Measurements from ENCODE around the gene SECTM1. TPM values are rescaled to one million over a fixed set of nuclear protein-coding genes. Genes with fewer than 3 reads are reported as not detected.

The SECTM1 gene
- total and polyA plus RNA-seq, 2 experiments from 2014 or later, result 0.21 to 1.3 TPM

DNA sequence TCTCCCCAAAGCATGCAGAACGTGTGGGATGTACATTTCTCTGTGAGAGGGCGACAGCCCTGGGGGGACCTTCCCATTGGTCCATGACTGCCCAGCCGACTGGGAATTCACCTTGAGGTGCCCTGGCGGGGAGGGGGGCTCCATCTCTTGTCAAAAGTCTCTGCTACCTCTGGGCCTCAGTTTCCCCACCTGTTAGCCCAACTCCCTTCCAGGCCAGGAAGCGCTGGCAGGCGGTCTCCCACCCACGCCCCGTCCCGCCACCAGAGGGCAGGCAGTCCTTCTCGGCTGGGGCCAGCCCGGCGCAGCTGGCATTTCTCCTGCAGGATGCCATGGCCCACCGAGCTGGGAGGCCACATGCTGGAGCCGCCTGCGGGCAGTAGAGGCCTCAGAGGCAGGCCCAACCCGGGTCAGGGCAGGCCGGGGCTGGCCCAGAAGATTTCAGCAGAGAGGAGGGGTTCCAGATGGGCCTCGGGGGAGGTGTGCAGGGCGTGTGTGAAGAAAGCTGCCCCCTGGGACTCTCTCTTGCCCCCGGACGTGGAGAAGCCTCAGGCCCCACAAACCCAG is 32.8 kb downstream of the SECTM1 start:
- H3K27me3 Mint-ChIP-seq (ENCODE audit: insufficient read depth, low read depth, poor library complexity), result peaks cover 12% of the 10 kb centered on the region
- H3K79me2 ChIP-seq (replicated peaks; ENCODE audit: insufficient read depth), result no peaks in the 10 kb centered on the region
- peaks cover 2% of the 10 kb centered on the region for H3F3A ChIP-seq (replicated peaks; ENCODE audit: low read depth)
- no peak for TF ChIP-seq EZH2 (IDR thresholded peaks at IDR 0.05; ENCODE audit: low read depth, unreplicated experiment)
- TF ChIP-seq, protein P1, sequence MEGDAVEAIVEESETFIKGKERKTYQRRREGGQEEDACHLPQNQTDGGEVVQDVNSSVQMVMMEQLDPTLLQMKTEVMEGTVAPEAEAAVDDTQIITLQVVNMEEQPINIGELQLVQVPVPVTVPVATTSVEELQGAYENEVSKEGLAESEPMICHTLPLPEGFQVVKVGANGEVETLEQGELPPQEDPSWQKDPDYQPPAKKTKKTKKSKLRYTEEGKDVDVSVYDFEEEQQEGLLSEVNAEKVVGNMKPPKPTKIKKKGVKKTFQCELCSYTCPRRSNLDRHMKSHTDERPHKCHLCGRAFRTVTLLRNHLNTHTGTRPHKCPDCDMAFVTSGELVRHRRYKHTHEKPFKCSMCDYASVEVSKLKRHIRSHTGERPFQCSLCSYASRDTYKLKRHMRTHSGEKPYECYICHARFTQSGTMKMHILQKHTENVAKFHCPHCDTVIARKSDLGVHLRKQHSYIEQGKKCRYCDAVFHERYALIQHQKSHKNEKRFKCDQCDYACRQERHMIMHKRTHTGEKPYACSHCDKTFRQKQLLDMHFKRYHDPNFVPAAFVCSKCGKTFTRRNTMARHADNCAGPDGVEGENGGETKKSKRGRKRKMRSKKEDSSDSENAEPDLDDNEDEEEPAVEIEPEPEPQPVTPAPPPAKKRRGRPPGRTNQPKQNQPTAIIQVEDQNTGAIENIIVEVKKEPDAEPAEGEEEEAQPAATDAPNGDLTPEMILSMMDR (conservative IDR thresholded peaks at IDR 0.05; ENCODE audit: low read depth in 2 of 2), result peak; percentile 73 to 86
- H3K4me3 Mint-ChIP-seq, result no peak overlapping the region
- peaks cover 16% of the 10 kb centered on the region for H3K4me1 Mint-ChIP-seq
- H4K20me1 ChIP-seq (replicated peaks; ENCODE audit: insufficient read depth), result no peaks in the 10 kb centered on the region
- H3K9me3 Mint-ChIP-seq, result no peaks in the 10 kb centered on the region
- H3K36me3 ChIP-seq (ENCODE audit: insufficient read depth), result no peaks in the 10 kb centered on the region
- H3K4me2 ChIP-seq, result no peak overlapping the region
- H3K27ac ChIP-seq (ENCODE audit: low read depth), result no peak overlapping the region
- no peaks in the 10 kb centered on the region for H3K9me2 ChIP-seq (ENCODE audit: insufficient read depth)
- H2AFZ ChIP-seq, result no peak overlapping the region
- no peak overlapping the region for H3K4me3 ChIP-seq
- DNase-seq (ENCODE audit: low spot score) (peak; percentile 79), ATAC-seq (peak; percentile 59)
- no peaks in the 10 kb centered on the region for H3K4me1 ChIP-seq (ENCODE audit: insufficient read depth)
- H3K27ac Mint-ChIP-seq, result no peak overlapping the region
- no peaks in the 10 kb centered on the region; the same call in 2 of the 3 replicates for H3K36me3 Mint-ChIP-seq (ENCODE audit: low read depth)
- H3K27me3 ChIP-seq (ENCODE audit: insufficient read depth), result no peaks in the 10 kb centered on the region

DNA sequence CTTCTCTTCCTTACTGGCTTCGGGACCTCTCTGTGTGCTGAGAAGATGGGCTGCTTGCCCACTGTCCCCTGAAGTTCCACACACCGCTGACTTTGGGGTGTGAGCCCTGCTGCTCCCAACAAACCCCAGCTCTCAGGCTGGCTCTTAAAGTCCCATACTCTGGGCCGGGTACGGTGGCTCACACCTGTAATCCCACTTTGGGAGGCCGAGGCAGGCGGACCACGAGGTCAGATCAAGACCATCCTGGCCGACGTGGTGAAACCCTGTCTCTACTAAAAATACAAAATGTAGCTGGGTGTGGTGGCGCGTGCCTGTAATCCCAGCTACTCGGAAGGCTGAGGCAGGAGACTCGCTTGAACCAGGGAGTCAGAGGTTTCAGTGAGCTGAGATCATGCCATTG is 33.3 kb downstream of the SECTM1 start:
- Histone ChIP-seq H3K9me2 (ENCODE audit: insufficient read depth) (no peaks in the 10 kb centered on the region), H2AFZ (no peak overlapping the region), H3K36me3 (ENCODE audit: insufficient read depth) (no peaks in the 10 kb centered on the region), H3F3A (replicated peaks; ENCODE audit: low read depth) (peaks cover 2% of the 10 kb centered on the region), H4K20me1 (replicated peaks; ENCODE audit: insufficient read depth) (no peaks in the 10 kb centered on the region), H3K27me3 (ENCODE audit: insufficient read depth) (no peaks in the 10 kb centered on the region; the same call in 1 of the 2 replicates), H3K4me2 (no peak overlapping the region), H3K27ac (ENCODE audit: low read depth) (no peak overlapping the region), H3K4me3 (no peak overlapping the region), H3K79me2 (replicated peaks; ENCODE audit: insufficient read depth) (no peaks in the 10 kb centered on the region), H3K4me1 (ENCODE audit: insufficient read depth) (no peaks in the 10 kb centered on the region)
- DNase-seq (ENCODE audit: low spot score) (no peak), ATAC-seq (no peak)
- Mint-ChIP-seq H3K4me3 (no peak overlapping the region), H3K9me3 (no peaks in the 10 kb centered on the region), H3K27me3 (ENCODE audit: insufficient read depth, low read depth, poor library complexity) (peaks cover 14% of the 10 kb centered on the region), H3K36me3 (ENCODE audit: low read depth) (no peaks in the 10 kb centered on the region; the same call in 2 of the 3 replicates), H3K4me1 (peaks cover 16% of the 10 kb centered on the region), H3K27ac (no peak overlapping the region)
- no peak for TF ChIP-seq JUNB (IDR thresholded peaks at IDR 0.05; ENCODE audit: unreplicated experiment)
- TF ChIP-seq ZNF331 (CRISPR knock-in tag; IDR thresholded peaks at IDR 0.05; ENCODE audit: low read depth), result no peak
- TF ChIP-seq EZH2 (IDR thresholded peaks at IDR 0.05; ENCODE audit: low read depth, unreplicated experiment), result no peak
- TF ChIP-seq, protein P2, sequence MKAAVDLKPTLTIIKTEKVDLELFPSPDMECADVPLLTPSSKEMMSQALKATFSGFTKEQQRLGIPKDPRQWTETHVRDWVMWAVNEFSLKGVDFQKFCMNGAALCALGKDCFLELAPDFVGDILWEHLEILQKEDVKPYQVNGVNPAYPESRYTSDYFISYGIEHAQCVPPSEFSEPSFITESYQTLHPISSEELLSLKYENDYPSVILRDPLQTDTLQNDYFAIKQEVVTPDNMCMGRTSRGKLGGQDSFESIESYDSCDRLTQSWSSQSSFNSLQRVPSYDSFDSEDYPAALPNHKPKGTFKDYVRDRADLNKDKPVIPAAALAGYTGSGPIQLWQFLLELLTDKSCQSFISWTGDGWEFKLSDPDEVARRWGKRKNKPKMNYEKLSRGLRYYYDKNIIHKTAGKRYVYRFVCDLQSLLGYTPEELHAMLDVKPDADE (IDR thresholded peaks at IDR 0.05), result no peak

GRCh38 chr17:82299452-82299851 is 34.1 kb downstream of the SECTM1 start:
- Histone ChIP-seq H3K9me2 (ENCODE audit: insufficient read depth) (no peaks in the 10 kb centered on the region), H3K36me3 (ENCODE audit: insufficient read depth) (no peaks in the 10 kb centered on the region), H3K27ac (ENCODE audit: low read depth) (no peak overlapping the region), H3K79me2 (replicated peaks; ENCODE audit: insufficient read depth) (no peaks in the 10 kb centered on the region), H4K20me1 (replicated peaks; ENCODE audit: insufficient read depth) (no peaks in the 10 kb centered on the region), H3K4me1 (ENCODE audit: insufficient read depth) (no peaks in the 10 kb centered on the region; the same call in 1 of the 2 replicates), H3K4me3 (no peak overlapping the region), H3K4me2 (no peak overlapping the region), H2AFZ (no peak overlapping the region), H3K27me3 (ENCODE audit: insufficient read depth) (peaks cover 4% of the 10 kb centered on the region; the same call in 1 of the 2 replicates), H3F3A (replicated peaks; ENCODE audit: low read depth) (peaks cover 2% of the 10 kb centered on the region)
- H3K4me3 Mint-ChIP-seq, result no peak overlapping the region
- H3K9me3 Mint-ChIP-seq, result no peaks in the 10 kb centered on the region
- peaks cover 20% of the 10 kb centered on the region for H3K4me1 Mint-ChIP-seq
- no peak overlapping the region for H3K27ac Mint-ChIP-seq
- H3K36me3 Mint-ChIP-seq (ENCODE audit: low read depth), result no peaks in the 10 kb centered on the region; the same call in 2 of the 3 replicates
- peaks cover 14% of the 10 kb centered on the region for H3K27me3 Mint-ChIP-seq (ENCODE audit: insufficient read depth, low read depth, poor library complexity)
- ATAC-seq, result peak; percentile 45
- DNase-seq (ENCODE audit: low spot score), result peak; percentile 55
- TF ChIP-seq REST (IDR thresholded peaks at IDR 0.05; ENCODE audit: unreplicated experiment), result no peak
- no peak for TF ChIP-seq POLR2AphosphoS5 (IDR thresholded peaks at IDR 0.05; ENCODE audit: low read depth)
- TF ChIP-seq, protein P1 (conservative IDR thresholded peaks at IDR 0.05; ENCODE audit: low read depth in 2 of 2), result no peak
- no peak for TF ChIP-seq EZH2 (IDR thresholded peaks at IDR 0.05; ENCODE audit: low read depth, unreplicated experiment)
- TF ChIP-seq ZNF331 (CRISPR knock-in tag; IDR thresholded peaks at IDR 0.05; ENCODE audit: low read depth), result no peak
- TF ChIP-seq, protein P2 (IDR thresholded peaks at IDR 0.05), result no peak
